Measurements from ENCODE around the gene TUBA4B.
"Not testable (repeated sequence)": the region's sequence is repeated elsewhere in the genome, so short reads cannot be mapped to it uniquely, and the experiment has no call there.

TUBA4B gene

GRCh38 chr2:219249203-219249980, 3.7 kb upstream of the TUBA4B start:
- no peak for DNase-seq

GRCh38 chr2:219250049-219250781, 2.8 kb upstream of the TUBA4B start:
- DNase-seq, result no peak

- no peak for DNase-seq
These were observed 1.4 kb upstream of the TUBA4B start for GRCh38 chr2:219251656-219252055.

- DNase-seq, result no peak
These were observed 959 bp upstream of the TUBA4B start for GRCh38 chr2:219252084-219252483.

GRCh38 chr2:219252570-219252899, 508 bp upstream of the TUBA4B start:
- no peak for DNase-seq

GRCh38 chr2:219253753-219254589, 928 bp downstream of the TUBA4B start, which contains the start of gene TUBA4A:
Gene TUBA4A, minus strand, starts transcription at chr2:219253918. Its CDS starts 60 bp downstream, at chr2:219253858.
- DNase-seq, result no peak

- DNase-seq, result no peak
These were observed 1.7 kb downstream of the TUBA4B start for GRCh38 chr2:219254590-219255201.

GRCh38 chr2:219258942-219259341, 5.9 kb downstream of the TUBA4B start:
- not testable (repeated sequence) for DNase-seq

- DNase-seq, result no peak
These were observed 8.2 kb downstream of the TUBA4B start for GRCh38 chr2:219261024-219261855.

GRCh38 chr2:219266232-219266631, 13.2 kb downstream of the TUBA4B start:
- no peak for DNase-seq

- DNase-seq, result no peak
These were observed 13.8 kb downstream of the TUBA4B start for GRCh38 chr2:219266886-219267285.

- no peak for DNase-seq
These were observed 15.3 kb downstream of the TUBA4B start for GRCh38 chr2:219268294-219268693.

- DNase-seq, result no peak
These were observed 16.5 kb downstream of the TUBA4B start for GRCh38 chr2:219269362-219270054.

GRCh38 chr2:219270055-219270372, 17.0 kb downstream of the TUBA4B start:
- no peak for DNase-seq

GRCh38 chr2:219271021-219271420, 18.0 kb downstream of the TUBA4B start:
- no peak for DNase-seq

GRCh38 chr2:219272356-219272755, 19.3 kb downstream of the TUBA4B start:
- no peak for DNase-seq

- DNase-seq, result no peak
These were observed 20.0 kb downstream of the TUBA4B start for GRCh38 chr2:219272995-219273394.

- no peak for DNase-seq
These were observed 20.9 kb downstream of the TUBA4B start for GRCh38 chr2:219273937-219274336.

- no peak for DNase-seq
These were observed 21.4 kb downstream of the TUBA4B start for GRCh38 chr2:219274361-219274921.

- peak; percentile 45 for DNase-seq
These were observed 24.9 kb downstream of the TUBA4B start for GRCh38 chr2:219277703-219278654.

All from NCI-H1436 treated with DMSO at 0.1 percent for 48 hours (cell line).